GM19463 (cell line): Measurements from ENCODE around the gene LIPC.
"Not testable (repeated sequence)": the region's sequence is repeated elsewhere in the genome, so short reads cannot be mapped to it uniquely, and the experiment has no call there.

ENCODE experiments used
- ATAC-seq: cut with Tn5 transposase; IDR thresholded peaks from one replicate; pipeline ENCODE4 v1.9.1; 2021; ENCODE audit warnings: mild to moderate bottlenecking, moderate library complexity; ENCODE audit not compliant: unreplicated experiment

The LIPC gene

GRCh38 chr15:58598829-58599210 is 167.0 kb downstream of the LIPC start:
- no peak for ATAC-seq

- ATAC-seq = no peak
Observed at GRCh38 chr15:58602823-58603222, 171.0 kb downstream of the LIPC start.

- ATAC-seq = not testable (repeated sequence)
Observed at GRCh38 chr15:58603927-58604326, 172.1 kb downstream of the LIPC start.

GRCh38 chr15:58604455-58604923 is 172.7 kb downstream of the LIPC start:
- no peak for ATAC-seq

GRCh38 chr15:58605931-58606530 is 174.2 kb downstream of the LIPC start:
- no peak for ATAC-seq

- ATAC-seq = no peak
Observed at GRCh38 chr15:58606577-58607080, 174.8 kb downstream of the LIPC start.

GRCh38 chr15:58608129-58608590 is 176.4 kb downstream of the LIPC start:
- no peak for ATAC-seq

GRCh38 chr15:58608711-58609110 is 176.9 kb downstream of the LIPC start:
- ATAC-seq = no peak

- no peak for ATAC-seq
Observed at GRCh38 chr15:58611731-58612676, 180.2 kb downstream of the LIPC start.

GRCh38 chr15:58616171-58616570 is 184.4 kb downstream of the LIPC start:
- no peak for ATAC-seq
